SK-N-MC (cell line): ENCODE measurements around the gene MRPL2.

Experiments
- EZH2 ChIP-seq: fragments of 200-600 bp; sonication (generic); IDR thresholded peaks from one replicate; pipeline ENCODE4 v1.6.1; 2017; ENCODE audit warnings: antibody characterized with exemption
- FOXP2 ChIP-seq: optimal IDR thresholded peaks from 2 replicates; pipeline ENCODE3; 2011; ENCODE audit warnings: mild to moderate bottlenecking, moderate library complexity; ENCODE audit not compliant: insufficient read depth; ENCODE audit errors: extremely low read length, control extremely low read depth
- POLR2AphosphoS5 ChIP-seq: IDR thresholded peaks from 2 replicates; pipeline ENCODE4 v1.6.1; 2012; ENCODE audit warnings: mild to moderate bottlenecking, low read depth, low read length, borderline replicate concordance

DNA sequence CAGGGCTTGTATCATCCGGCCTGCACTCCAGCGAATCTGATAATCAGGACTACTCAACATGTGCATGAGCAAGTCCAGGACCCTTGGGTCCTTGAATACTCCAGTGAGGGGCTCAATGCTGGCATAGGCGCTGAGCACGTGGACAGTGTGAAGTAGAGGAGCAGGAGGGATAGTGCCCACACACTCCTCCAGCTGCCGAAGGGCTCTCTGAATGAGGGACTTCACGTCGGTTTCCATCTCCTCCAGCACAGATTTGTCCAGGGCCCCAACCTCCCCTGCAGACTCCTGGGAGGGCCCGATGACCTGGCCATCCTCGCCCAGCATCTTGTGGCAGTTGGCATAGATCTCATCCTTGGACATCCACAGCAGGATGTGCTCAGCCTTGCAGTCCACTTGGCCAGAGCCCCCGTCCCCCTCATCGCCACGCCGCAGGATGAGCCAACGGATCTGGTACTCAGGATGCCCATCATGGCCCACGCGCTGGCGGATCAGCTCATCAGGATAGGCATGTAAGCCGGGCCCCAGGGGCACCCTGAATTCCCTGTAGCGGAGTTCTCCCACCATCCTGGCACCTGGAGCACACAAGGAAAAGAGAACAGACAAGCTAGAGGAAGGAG lies 6.9 kb downstream of the MRPL2 start:
- no peak for TF ChIP-seq POLR2AphosphoS5
- no peak for TF ChIP-seq EZH2
- no peak for TF ChIP-seq FOXP2
